ENCODE measurements around the gene PIGM. TPM values are rescaled to one million over a fixed set of nuclear protein-coding genes. Genes with fewer than 3 reads are reported as not detected.

The PIGM gene
- total and polyA plus RNA-seq, 2 of the 13 experiments (the other 11 are each of a cell fraction or from before 2014, with no cell fraction given), result 3.4 to 4.6 TPM

GRCh38 chr1:160017592-160017991, 14.2 kb downstream of the PIGM start (continued):
- no peak for TF ChIP-seq KIAA2018 (CRISPR knock-in tag; IDR thresholded peaks at IDR 0.05; ENCODE audit: borderline replicate concordance)
- no peak for TF ChIP-seq SPEN (CRISPR knock-in tag; IDR thresholded peaks at IDR 0.05; ENCODE audit: low read depth)
- TF ChIP-seq FIP1L1 (IDR thresholded peaks at IDR 0.05; ENCODE audit: borderline replicate concordance, insufficient read depth, low read depth, low read length), result no peak
- no peak for TF ChIP-seq ZNF577 (CRISPR knock-in tag; IDR thresholded peaks at IDR 0.05; ENCODE audit: borderline replicate concordance, low read depth)
- no peak for TF ChIP-seq ZNF75D (CRISPR knock-in tag; IDR thresholded peaks at IDR 0.05; ENCODE audit: borderline replicate concordance)
- no peak for TF ChIP-seq ATRX (CRISPR knock-in tag; IDR thresholded peaks at IDR 0.05; ENCODE audit: borderline replicate concordance)
